HepG2 (cell line): ENCODE results near the gene UNC5A. TPM values are rescaled to one million over a fixed set of nuclear protein-coding genes. Genes with fewer than 3 reads are reported as not detected.
A peak's percentile ranks its signal among the peaks of the same experiment; 100 is the strongest.

Source experiments
- BATF2 ChIP-seq: sonication (generic); formaldehyde crosslinking; IDR thresholded peaks from 2 replicates; pipeline ENCODE4 v1.8.0; 2022; ENCODE audit warnings: mild to moderate bottlenecking, missing genetic modification reagents, moderate library complexity
- EED ChIP-seq: sonication (generic); formaldehyde crosslinking; IDR thresholded peaks from 2 replicates; pipeline ENCODE4 v1.5.0; 2020; ENCODE audit warnings: mild to moderate bottlenecking, missing genetic modification reagents
- FIP1L1 ChIP-seq: fragments of 200-400 bp; formaldehyde crosslinking; IDR thresholded peaks from 2 replicates; pipeline ENCODE4 v1.6.1; 2018; ENCODE audit warnings: low read depth, mild to moderate bottlenecking, low read length, moderate library complexity, borderline replicate concordance; ENCODE audit not compliant: insufficient read depth
- GATAD1 ChIP-seq: IDR thresholded peaks from 2 replicates; pipeline ENCODE4 v1.6.1; 2016; ENCODE audit warnings: missing genetic modification reagents, missing compliant biosample characterization
- HDAC6 ChIP-seq: fragments of 200-600 bp; sonication (generic); IDR thresholded peaks from 2 replicates; pipeline ENCODE4 v1.7.0; 2017; ENCODE audit warnings: mild to moderate bottlenecking, antibody characterized with exemption, low read length, low read depth
- HNRNPH1 ChIP-seq: fragments of 200-400 bp; formaldehyde crosslinking; optimal IDR thresholded peaks from 2 replicates; pipeline ENCODE3; 2017; ENCODE audit warnings: mild to moderate bottlenecking, low read depth, low read length
- NFKB2 ChIP-seq: sonication (generic); formaldehyde crosslinking; IDR thresholded peaks from 2 replicates; pipeline ENCODE4 v1.4.0; 2020; ENCODE audit warnings: missing genetic modification reagents, borderline replicate concordance
- PLSCR1 ChIP-seq: sonication (generic); formaldehyde crosslinking; IDR thresholded peaks from 2 replicates; pipeline ENCODE4 v1.5.0; 2020; ENCODE audit warnings: missing genetic modification reagents, mild to moderate bottlenecking, borderline replicate concordance
- RAD21 ChIP-seq: fragments of 450-650 bp; formaldehyde crosslinking; IDR thresholded peaks from 2 replicates; pipeline ENCODE4 v1.5.0; 2020; ENCODE audit warnings: mild to moderate bottlenecking
- SP1 ChIP-seq, 2 experiments: fragments of 450-650 bp in 1 of 2; sonication (generic) in 1 of 2; formaldehyde crosslinking in 1 of 2; IDR thresholded peaks; 2 replicates each; pipeline versions ENCODE4 v1.4.0 to v1.6.1; 2016 to 2020; ENCODE audit warnings: missing genetic modification reagents in 1 of 2
- TFAP4 ChIP-seq: sonication (generic); IDR thresholded peaks from 2 replicates; pipeline ENCODE4 v1.6.1; 2016; ENCODE audit warnings: low read depth, borderline replicate concordance
- TIGD3 ChIP-seq: sonication (generic); formaldehyde crosslinking; IDR thresholded peaks from 2 replicates; pipeline ENCODE4 v1.5.1; 2020; ENCODE audit warnings: mild to moderate bottlenecking, missing genetic modification reagents, borderline replicate concordance
- ZBED4 ChIP-seq: sonication (generic); formaldehyde crosslinking; IDR thresholded peaks from 2 replicates; pipeline ENCODE4 v1.4.0; 2020; ENCODE audit warnings: missing genetic modification reagents, borderline replicate concordance
- ZFYVE20 ChIP-seq: sonication (generic); formaldehyde crosslinking; IDR thresholded peaks from 2 replicates; pipeline ENCODE4 v1.8.0; 2023; ENCODE audit warnings: low read depth, mild to moderate bottlenecking, moderate library complexity, missing genetic modification reagents, borderline replicate concordance
- ZNF235 ChIP-seq: sonication (generic); formaldehyde crosslinking; IDR thresholded peaks from 2 replicates; pipeline ENCODE4 v1.8.1; 2023; ENCODE audit warnings: mild to moderate bottlenecking, missing genetic modification reagents, borderline replicate concordance
- ZNF354B ChIP-seq: sonication (generic); formaldehyde crosslinking; IDR thresholded peaks from 2 replicates; pipeline ENCODE4 v1.8.0; 2022; ENCODE audit warnings: mild to moderate bottlenecking, missing genetic modification reagents
- ZNF652 ChIP-seq: IDR thresholded peaks from 2 replicates; pipeline ENCODE4 v1.6.1; 2016; ENCODE audit warnings: low read depth, borderline replicate concordance
- ZNF768 ChIP-seq: sonication (generic); formaldehyde crosslinking; IDR thresholded peaks from 2 replicates; pipeline ENCODE4 v1.4.0; 2020; ENCODE audit warnings: missing genetic modification reagents
- ZNF781 ChIP-seq: sonication (generic); formaldehyde crosslinking; IDR thresholded peaks from 2 replicates; pipeline ENCODE4 v1.5.1; 2020; ENCODE audit warnings: borderline replicate concordance, mild to moderate bottlenecking, missing genetic modification reagents; ENCODE audit errors: not compliant biosample characterization
- ZUFSP ChIP-seq: sonication (generic); formaldehyde crosslinking; IDR thresholded peaks from 2 replicates; pipeline ENCODE4 v1.9.0; 2021; ENCODE audit warnings: missing genetic modification reagents, mild to moderate bottlenecking, borderline replicate concordance
- polyA plus RNA-seq, 8 experiments: library from polyadenylated mRNA; depleted of rRNA in 3 of 8; stranded (reverse) in 7 of 8; unstranded in 1 of 8; fragments of >200 nt; fragmentation: Illumina TruSeq in 4 of 8; extraction: Trizol in 4 of 8; gene quantifications; 2 replicates each; pipeline versions ENCODE4 v1.2.1 to v1.2.3, GENCODE V29; 2011 to 2016; ENCODE audit warnings: low read depth in 4 of 8, missing spikeins in 1 of 8, mixed read lengths in 1 of 8; ENCODE audit not compliant: insufficient read depth in 1 of 8
- total RNA-seq, 5 experiments: library from RNA; depleted of rRNA; stranded (reverse); fragments of >200 nt; fragmentation: Illumina TruSeq; extraction: Trizol; gene quantifications; 2 replicates each; pipeline ENCODE4 v1.2.3, GENCODE V29; 2016; ENCODE audit warnings: low read depth in 1 of 5

UNC5A gene
- total and polyA plus RNA-seq, 2 of the 13 experiments (the other 11 are each of a cell fraction or from before 2014, with no cell fraction given) = not detected

GRCh38 chr5:176870110-176870591 is 59.8 kb downstream of the UNC5A start (continued):
- TF ChIP-seq ZBED4 (CRISPR knock-in tag) (no peak), SP1 (IDR thresholded peaks at IDR 0.05) (no peak), SP1 (CRISPR knock-in tag; IDR thresholded peaks at IDR 0.05) (no peak), HNRNPH1 (no peak), GATAD1 (CRISPR knock-in tag) (no peak), ZUFSP (CRISPR knock-in tag) (no peak), RAD21 (CRISPR knock-in tag) (peak; percentile 35; the same call in 1 of the 2 replicates), ZNF781 (CRISPR knock-in tag) (no peak), HDAC6 (no peak), ZNF235 (no peak), ZNF768 (CRISPR knock-in tag) (peak; percentile 41; the same call in 1 of the 2 replicates), ZNF354B (CRISPR knock-in tag) (no peak), PLSCR1 (CRISPR knock-in tag) (no peak), ZFYVE20 (CRISPR knock-in tag) (no peak), TIGD3 (CRISPR knock-in tag) (no peak), FIP1L1 (no peak), ZNF652 (CRISPR knock-in tag) (no peak), NFKB2 (CRISPR knock-in tag) (no peak), TFAP4 (0 out of 2 replicates have a peak, but pooled peaks have one; percentile 12), EED (CRISPR knock-in tag) (peak; percentile 27; the same call in 1 of the 2 replicates), BATF2 (CRISPR knock-in tag) (no peak)
